Endothelial cell of umbilical vein (primary cell): Measurements from ENCODE around the gene GALNT17. TPM values are rescaled to one million over a fixed set of nuclear protein-coding genes. Genes with fewer than 3 reads are reported as not detected.

ENCODE experiments used
- BruUV-seq: library from RNA; stranded (reverse); fragments of 400-500 nt; replicated peaks from 2 replicates; lab custom pipeline; 2021; lab: Mats Ljungman, UMichigan
- CTCF ChIA-PET: fragments of 300-600, 350-600 bp; sonication (Branson Sonifier 250); formaldehyde crosslinking; loops from one replicate; lab custom pipeline; 2021; ENCODE audit warnings: antibody characterized with exemption, inconsistent platforms; lab: Charles Lee
- POLR2A ChIA-PET: fragments of 300-600, 350-600 bp; sonication (Branson Sonifier 250); formaldehyde crosslinking; loops from one replicate; lab custom pipeline; 2021; ENCODE audit warnings: antibody characterized with exemption, inconsistent platforms; lab: Charles Lee
- DNase-seq: peaks from one replicate; pipeline ENCODE4 v3.0.0-alpha.2; 2011; ENCODE audit warnings: low read depth, low spot score
- FAIRE-seq: peaks from 2 replicates; lab custom pipeline; 2011; peaks lifted over from hg19 to GRCh38; lab: Jason Lieb, UNC
- H2AFZ ChIP-seq: 2 replicates; pipeline ENCODE4 v1.6.0; 2012; ENCODE audit warnings: low read depth, low read length, control low read depth, inconsistent platforms
- H3K27ac ChIP-seq: 2 replicates; pipeline ENCODE4 v1.5.1; 2011; ENCODE audit warnings: low read depth, mild to moderate bottlenecking, control low read depth, low read length, moderate library complexity; ENCODE audit not compliant: insufficient read depth
- H3K27me3 ChIP-seq, 2 experiments: 2 replicates each; pipeline versions ENCODE4 v1.6.0 to v1.6.1; 2011; ENCODE audit warnings: low read length in 2 of 2, mixed read lengths in 1 of 2; ENCODE audit not compliant: control insufficient read depth in 2 of 2, insufficient read depth in 2 of 2
- H3K36me3 ChIP-seq, 2 experiments: 2 replicates in 1 of 2; 3 replicates in 1 of 2; pipeline ENCODE4 v1.5.1; 2011; ENCODE audit warnings: low read length in 2 of 2, mild to moderate bottlenecking in 1 of 2, moderate library complexity in 1 of 2; ENCODE audit not compliant: control insufficient read depth in 2 of 2, insufficient read depth in 2 of 2; ENCODE audit errors: extremely low read depth in 1 of 2
- H3K4me1 ChIP-seq: 3 replicates; pipeline ENCODE4 v1.5.1; 2011; ENCODE audit warnings: mild to moderate bottlenecking, low read length; ENCODE audit not compliant: control insufficient read depth, insufficient read depth; ENCODE audit errors: extremely low read depth
- H3K4me2 ChIP-seq: 2 replicates; pipeline ENCODE4 v1.6.1; 2011; ENCODE audit warnings: low read length, control low read depth, mixed read lengths; ENCODE audit not compliant: insufficient read depth
- H3K4me3 ChIP-seq, 3 experiments: fragments of 200-600 bp in 1 of 3; sonication (generic), shearing (Covaris generic) in 1 of 3; replicated peaks in 1 of 3; 2 replicates each; pipeline ENCODE4 v1.5.1; 2011 to 2016; ENCODE audit warnings: control low read depth in 3 of 3, low read length in 3 of 3, mild to moderate bottlenecking in 2 of 3, inconsistent platforms in 1 of 3, low read depth in 1 of 3, moderate library complexity in 1 of 3; ENCODE audit not compliant: insufficient read depth in 1 of 3
- H3K79me2 ChIP-seq: 2 replicates; pipeline ENCODE4 v1.6.0; 2012; ENCODE audit warnings: low read length, inconsistent platforms; ENCODE audit not compliant: control insufficient read depth, insufficient read depth
- H3K9ac ChIP-seq: replicated peaks from 2 replicates; pipeline ENCODE3; 2011; ENCODE audit warnings: low read length, control low read depth; ENCODE audit not compliant: insufficient read depth; ENCODE audit errors: extremely low read depth
- H3K9me1 ChIP-seq: replicated peaks from 3 replicates; pipeline ENCODE4 v1.6.0; 2011; ENCODE audit warnings: mild to moderate bottlenecking, low read length; ENCODE audit not compliant: control insufficient read depth, insufficient read depth; ENCODE audit errors: extremely low read depth
- H3K9me3 ChIP-seq: replicated peaks from 2 replicates; pipeline ENCODE4 v1.5.1; 2012; ENCODE audit warnings: low read length, inconsistent platforms; ENCODE audit not compliant: control insufficient read depth, insufficient read depth
- H4K20me1 ChIP-seq: replicated peaks from 2 replicates; pipeline ENCODE3; 2011; ENCODE audit warnings: mild to moderate bottlenecking, low read length; ENCODE audit not compliant: control insufficient read depth, insufficient read depth; ENCODE audit errors: extremely low read depth
- EZH2 ChIP-seq: IDR thresholded peaks from 2 replicates; pipeline ENCODE4 v1.6.1; 2012; ENCODE audit warnings: borderline replicate concordance, low read depth, mild to moderate bottlenecking, moderate library complexity, low read length, inconsistent platforms; ENCODE audit not compliant: severe bottlenecking
- FOS ChIP-seq: IDR thresholded peaks from 2 replicates; pipeline ENCODE4 v1.6.1; 2011; ENCODE audit warnings: mild to moderate bottlenecking, low read length, moderate library complexity, borderline replicate concordance; ENCODE audit not compliant: insufficient read depth
- GATA2 ChIP-seq: IDR thresholded peaks from 2 replicates; pipeline ENCODE4 v1.7.0; 2011; ENCODE audit warnings: low read depth, mild to moderate bottlenecking, moderate library complexity, mixed read lengths, low read length; ENCODE audit not compliant: insufficient read length, insufficient read depth
- JUN ChIP-seq: IDR thresholded peaks from 2 replicates; pipeline ENCODE4 v1.6.1; 2011; ENCODE audit warnings: borderline replicate concordance, low read depth; ENCODE audit not compliant: insufficient read length, insufficient read depth
- MAX ChIP-seq: IDR thresholded peaks from 2 replicates; pipeline ENCODE4 v1.6.1; 2011; ENCODE audit not compliant: insufficient read depth, insufficient read length
- MYC ChIP-seq: IDR thresholded peaks from one replicate; pipeline ENCODE4 v1.6.1; 2011; ENCODE audit warnings: mild to moderate bottlenecking, low read depth, low read length
- POLR2A ChIP-seq: IDR thresholded peaks from 2 replicates; pipeline ENCODE4 v1.6.1; 2012; ENCODE audit warnings: low read depth, mild to moderate bottlenecking, control low read depth, low read length
- POLR2AphosphoS5 ChIP-seq: IDR thresholded peaks from 2 replicates; pipeline ENCODE4 v1.6.1; 2012; ENCODE audit warnings: low read depth, mild to moderate bottlenecking, control low read depth, low read length, moderate library complexity; ENCODE audit not compliant: insufficient read depth
- dilution Hi-C: fragments of 300-500 bp; cut with MboI; formaldehyde crosslinking; loops from one replicate; pipeline ENCODE4 v1.15.0; 2019; ENCODE audit warnings: low sequenced_read_pairs; ENCODE audit not compliant: extremely low pct_ligation_motif_present
- intact Hi-C: fragments of 100-400 bp; cut with micrococcal nuclease; formaldehyde crosslinking; loops from one replicate; pipeline ENCODE4 v1.10.0; 2022
- polyA plus RNA-seq, 4 experiments: library from polyadenylated mRNA; depleted of rRNA in 3 of 4; stranded (reverse) in 3 of 4; unstranded in 1 of 4; fragments of >200 nt; gene quantifications; 2 replicates each; pipeline versions ENCODE4 v1.2.1 to v1.2.3, GENCODE V29; 2011 to 2012; ENCODE audit warnings: missing spikeins in 1 of 4
- total RNA-seq: library from RNA; stranded (reverse); gene quantifications from 2 replicates; pipeline ENCODE4 v1.2.3, GENCODE V29; 2021
- TF ChIP-seq, protein P1 (sequence below), 2 donors: IDR thresholded peaks; 1 replicate in 1 of 2; 2 replicates in 1 of 2; pipeline ENCODE4 v1.5.1; 2011; ENCODE audit warnings: low read length in 2 of 2, mild to moderate bottlenecking in 2 of 2, moderate library complexity in 2 of 2, control low read depth in 1 of 2, inconsistent platforms in 1 of 2, low read depth in 1 of 2; ENCODE audit not compliant: insufficient read depth in 1 of 2; ENCODE audit errors: extremely low read depth in 1 of 2

The GALNT17 gene
- total and polyA plus RNA-seq, 2 donors (not counting 3 experiments of a cell fraction or from before 2014, with no cell fraction given), result not detected

DNA sequence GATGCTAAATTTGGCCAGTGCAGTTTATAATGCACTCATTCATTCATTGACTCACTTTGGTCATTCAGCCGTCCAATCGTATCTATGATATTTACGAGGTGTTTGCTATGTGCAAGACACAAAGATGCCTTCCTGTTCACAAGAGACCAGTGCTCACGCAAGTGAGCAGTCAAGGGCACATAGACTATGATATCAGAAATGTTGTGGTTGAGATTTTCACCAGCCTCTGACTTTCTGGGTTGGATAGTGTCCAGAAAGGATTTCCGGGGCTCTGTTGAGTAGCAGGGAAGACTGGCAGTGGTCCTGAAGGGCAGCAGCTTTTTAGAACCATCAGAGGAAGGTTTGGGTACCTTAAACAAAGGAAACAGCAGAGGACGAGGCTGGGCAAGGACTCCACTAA lies 191.8 kb downstream of the GALNT17 start:
- FAIRE-seq, result no peak
- no TSS peak for BruUV-seq

More for the DNA sequence above, 191.8 kb downstream of the GALNT17 start:
- Histone ChIP-seq H3K4me3 (no peak overlapping the region), H3K79me2 (no peaks in the 10 kb centered on the region), H3K9me1 (no peaks in the 10 kb centered on the region), H2AFZ (no peak overlapping the region), H3K9ac (no peak overlapping the region), H3K4me1 (no peaks in the 10 kb centered on the region), H3K36me3 (no peaks in the 10 kb centered on the region), H3K4me2 (no peak overlapping the region), H3K27ac (no peak overlapping the region), H3K9me3 (peaks cover 6% of the 10 kb centered on the region), H4K20me1 (no peaks in the 10 kb centered on the region), H3K27me3 (no peaks in the 10 kb centered on the region)
- DNase-seq, result no peak
- intact Hi-C loops, result no loop called here
- TF ChIP-seq FOS (no peak), GATA2 (no peak), MAX (no peak), POLR2A (no peak), MYC (no peak), POLR2AphosphoS5 (no peak), JUN (no peak), EZH2 (no peak)
- TF ChIP-seq, protein P1, sequence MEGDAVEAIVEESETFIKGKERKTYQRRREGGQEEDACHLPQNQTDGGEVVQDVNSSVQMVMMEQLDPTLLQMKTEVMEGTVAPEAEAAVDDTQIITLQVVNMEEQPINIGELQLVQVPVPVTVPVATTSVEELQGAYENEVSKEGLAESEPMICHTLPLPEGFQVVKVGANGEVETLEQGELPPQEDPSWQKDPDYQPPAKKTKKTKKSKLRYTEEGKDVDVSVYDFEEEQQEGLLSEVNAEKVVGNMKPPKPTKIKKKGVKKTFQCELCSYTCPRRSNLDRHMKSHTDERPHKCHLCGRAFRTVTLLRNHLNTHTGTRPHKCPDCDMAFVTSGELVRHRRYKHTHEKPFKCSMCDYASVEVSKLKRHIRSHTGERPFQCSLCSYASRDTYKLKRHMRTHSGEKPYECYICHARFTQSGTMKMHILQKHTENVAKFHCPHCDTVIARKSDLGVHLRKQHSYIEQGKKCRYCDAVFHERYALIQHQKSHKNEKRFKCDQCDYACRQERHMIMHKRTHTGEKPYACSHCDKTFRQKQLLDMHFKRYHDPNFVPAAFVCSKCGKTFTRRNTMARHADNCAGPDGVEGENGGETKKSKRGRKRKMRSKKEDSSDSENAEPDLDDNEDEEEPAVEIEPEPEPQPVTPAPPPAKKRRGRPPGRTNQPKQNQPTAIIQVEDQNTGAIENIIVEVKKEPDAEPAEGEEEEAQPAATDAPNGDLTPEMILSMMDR (IDR thresholded peaks at IDR 0.05; ENCODE audit: extremely low read depth in 1 of 2, insufficient read depth in 1 of 2, low read depth in 1 of 2, low read length in 2 of 2), result no peak
- dilution Hi-C loops, result no loop called here
- POLR2A ChIA-PET, result no interaction called here
- CTCF ChIA-PET, result no interaction called here
